NCI-H1694 (cell line): ENCODE results near the gene SMIM41.

Experiments used
- DNase-seq: peaks from one replicate; lab custom pipeline; 2025; lab: John Stamatoyannopoulos, UW

SMIM41 gene

DNA sequence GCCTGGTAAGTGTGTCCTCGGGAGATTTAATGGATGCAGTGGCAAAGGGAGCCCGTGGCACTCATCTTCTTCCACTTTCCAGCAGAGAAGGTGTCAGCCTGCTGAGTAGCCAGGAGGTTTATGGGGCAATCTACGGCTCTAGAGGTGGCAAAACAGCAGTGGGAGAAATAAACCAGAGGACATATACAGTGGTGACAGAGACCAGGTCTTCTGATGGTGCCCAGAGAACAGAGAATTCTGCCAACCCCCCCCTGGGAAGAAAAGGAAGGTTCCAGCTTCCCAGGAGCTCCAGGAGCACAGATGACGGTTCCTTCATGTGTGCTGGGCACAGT is 43.0 kb downstream of the SMIM41 start:
- no peak for DNase-seq

DNA sequence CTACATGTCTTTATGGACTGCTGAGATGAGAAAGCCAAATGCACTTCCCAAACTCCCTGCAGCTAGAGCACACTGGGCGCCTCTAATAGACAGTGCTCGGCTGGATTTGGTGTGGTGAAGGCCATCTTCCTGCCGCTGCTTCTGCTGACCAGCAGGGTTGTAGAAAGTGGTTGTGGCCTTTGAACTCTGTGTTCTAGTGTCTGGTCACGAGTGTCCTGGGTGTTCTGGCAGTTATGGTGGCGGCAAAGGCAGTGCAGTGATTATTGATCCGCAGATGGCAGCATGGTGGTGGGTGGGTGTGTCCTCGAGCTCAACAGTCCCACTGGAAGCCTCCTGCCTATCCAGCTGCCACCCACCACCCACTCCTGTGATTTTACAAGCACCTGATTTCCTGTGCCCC is 43.4 kb downstream of the SMIM41 start:
- no peak for DNase-seq

DNA sequence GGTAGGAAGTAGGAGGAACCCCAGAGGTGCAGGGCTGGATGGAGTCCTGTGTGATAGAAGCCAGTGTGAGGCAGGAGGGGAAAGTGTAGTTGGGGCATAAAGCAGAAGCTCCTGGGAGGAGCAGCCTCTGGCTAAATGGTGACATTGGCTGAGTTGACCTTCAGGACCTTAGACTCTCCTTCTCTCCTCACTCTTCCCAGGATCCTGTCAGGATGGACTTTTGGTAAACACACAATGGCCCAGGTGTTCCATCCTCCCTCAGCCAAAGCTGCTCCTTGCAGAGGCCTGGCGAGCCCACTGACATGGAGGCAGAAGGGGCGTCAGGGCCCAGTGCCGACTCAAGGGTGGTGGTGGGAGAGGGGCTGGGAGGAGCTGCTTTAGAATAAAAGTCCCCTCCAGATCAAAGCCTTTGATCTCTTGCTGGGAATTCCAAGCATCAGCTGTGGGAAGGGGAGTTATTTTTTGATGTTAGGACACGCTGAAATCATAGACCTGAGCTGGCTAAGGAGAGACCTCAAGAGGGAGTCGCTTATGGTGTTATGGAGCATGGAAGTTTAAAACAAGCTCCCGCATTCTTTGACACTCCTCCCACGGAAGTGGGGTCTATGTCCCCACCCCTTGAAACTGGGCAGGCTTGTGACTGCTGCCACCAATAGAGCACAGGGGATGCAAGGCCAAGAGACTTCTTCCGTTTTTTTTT is 44.1 kb downstream of the SMIM41 start:
- DNase-seq: no peak

DNA sequence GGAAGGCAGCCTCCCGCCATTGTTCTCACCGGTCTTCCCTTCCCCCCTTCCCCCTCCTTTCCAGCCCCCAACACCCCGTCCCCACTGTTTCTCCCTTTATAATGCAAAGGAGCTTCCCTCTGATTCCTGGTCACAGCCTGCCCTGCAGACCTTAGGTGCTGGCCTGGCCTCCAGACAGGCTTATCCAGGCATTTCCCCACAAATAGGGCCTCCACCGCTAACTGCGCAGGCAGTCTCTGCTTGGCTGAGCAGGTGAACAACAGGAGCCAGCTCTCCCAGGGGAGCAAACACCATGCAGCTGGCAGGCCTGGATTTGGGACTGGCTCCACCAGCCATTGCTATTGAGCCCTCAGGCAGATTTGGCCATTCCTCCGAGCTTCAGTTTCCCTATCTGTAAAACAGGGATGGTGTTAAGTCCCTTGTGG is 46.0 kb downstream of the SMIM41 start:
- no peak for DNase-seq

DNA sequence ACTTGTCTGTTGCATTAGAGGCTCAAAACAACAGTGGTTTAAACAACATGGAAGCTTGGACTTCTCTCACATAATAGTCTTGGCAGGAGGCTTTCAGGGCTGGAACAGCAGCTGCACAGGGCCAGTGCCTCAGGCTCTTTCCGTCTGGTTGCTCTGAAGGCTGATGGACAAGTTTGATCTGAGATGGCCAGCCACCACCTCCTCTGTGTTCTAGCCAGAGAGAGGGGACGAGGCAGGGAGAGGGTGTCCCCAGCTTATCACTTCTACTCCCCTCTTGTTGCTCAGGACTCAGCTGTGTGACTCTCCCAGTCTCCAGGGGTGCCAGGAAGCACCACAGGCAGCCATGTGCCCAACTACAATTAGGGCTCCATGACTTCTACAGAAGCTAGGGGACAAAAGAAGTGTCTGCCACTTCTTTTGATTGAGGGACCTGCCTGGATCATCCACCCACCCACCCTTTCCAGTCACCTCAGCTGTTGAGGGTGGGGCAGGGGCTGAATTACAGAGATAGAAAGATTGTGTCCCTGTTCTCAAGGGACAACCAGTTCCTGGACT is 46.6 kb downstream of the SMIM41 start:
- no peak for DNase-seq

DNA sequence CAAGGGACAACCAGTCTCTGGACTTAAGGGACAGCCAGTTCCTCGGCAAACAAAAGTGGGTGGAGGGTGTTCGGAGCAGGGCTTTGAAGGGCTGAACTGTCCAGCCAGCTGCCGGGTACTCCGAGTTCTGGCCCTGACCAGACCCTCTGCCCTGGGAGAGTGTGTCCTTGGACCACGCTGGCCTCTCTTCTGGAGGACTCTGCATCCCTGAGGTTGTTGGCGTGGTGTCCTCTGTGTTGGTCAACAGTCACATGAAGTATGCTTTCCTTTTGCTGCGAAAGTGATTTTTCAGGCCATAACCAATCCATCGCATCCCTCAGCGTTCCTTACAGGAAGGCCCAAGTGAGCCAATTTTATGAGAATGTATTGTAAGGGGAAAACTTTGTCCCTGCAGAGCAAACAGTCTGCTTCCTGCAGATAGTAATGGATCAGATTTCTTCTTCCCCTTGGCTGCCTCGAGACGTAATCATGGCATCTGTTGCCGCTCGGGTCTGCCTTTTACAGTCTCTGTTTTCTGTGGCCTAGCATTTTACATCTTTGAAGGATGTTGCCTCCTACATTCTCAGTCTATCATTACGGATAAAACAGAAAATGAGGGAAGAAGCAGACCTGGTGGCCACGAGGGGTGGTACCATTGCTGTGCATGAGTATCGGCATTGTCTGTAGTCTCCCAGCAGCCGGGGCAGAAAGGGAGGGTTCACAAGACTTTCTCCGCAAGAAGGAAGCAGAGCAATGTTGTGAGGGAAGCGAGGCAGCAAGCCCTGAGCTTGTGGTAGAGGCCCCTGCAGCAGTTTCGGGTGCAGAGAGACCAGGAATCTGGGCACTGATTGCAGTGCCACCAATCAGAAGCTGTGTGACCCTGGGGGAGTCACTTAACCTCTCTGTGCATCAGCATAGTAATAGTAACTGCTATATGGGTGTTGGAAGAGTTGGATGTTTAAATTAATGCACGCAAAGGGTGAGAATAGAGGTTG is 47.4 kb downstream of the SMIM41 start:
- no peak for DNase-seq

DNA sequence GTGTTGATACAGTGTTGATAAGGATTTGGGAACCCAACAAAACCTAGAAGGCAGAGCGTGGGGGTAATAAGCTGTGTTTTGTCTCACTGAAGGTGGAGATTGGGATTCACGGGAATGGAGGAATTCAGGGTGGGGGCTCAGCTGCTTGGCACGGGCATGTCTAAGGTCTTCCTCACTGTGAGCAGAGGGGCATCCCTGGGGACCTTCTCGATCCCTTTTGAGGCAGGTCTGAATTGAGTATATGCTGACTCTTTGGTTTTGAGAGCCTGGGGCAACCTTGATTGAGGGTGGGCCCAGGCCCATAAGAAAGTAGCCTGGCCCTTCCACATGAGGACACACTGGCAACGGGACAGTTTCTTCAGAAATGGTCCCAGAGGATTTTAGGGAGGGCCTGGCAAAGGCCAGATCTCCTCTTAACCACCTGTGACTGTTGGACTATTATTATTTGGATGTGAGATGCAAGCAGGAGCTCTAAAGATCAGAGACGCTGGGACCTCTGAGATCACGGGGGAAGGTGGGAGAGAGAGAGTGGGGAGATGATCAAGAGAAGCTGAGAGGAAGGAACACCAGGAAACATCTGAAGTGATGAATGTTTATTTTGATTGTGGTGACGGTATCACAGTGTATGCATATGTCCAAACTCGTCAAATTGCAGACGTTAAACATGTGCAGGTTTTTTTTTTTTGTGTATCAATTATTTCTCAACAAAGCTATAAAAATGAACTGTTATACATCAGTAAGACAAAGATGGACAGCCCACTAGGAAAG is 48.4 kb downstream of the SMIM41 start:
- DNase-seq: no peak

DNA sequence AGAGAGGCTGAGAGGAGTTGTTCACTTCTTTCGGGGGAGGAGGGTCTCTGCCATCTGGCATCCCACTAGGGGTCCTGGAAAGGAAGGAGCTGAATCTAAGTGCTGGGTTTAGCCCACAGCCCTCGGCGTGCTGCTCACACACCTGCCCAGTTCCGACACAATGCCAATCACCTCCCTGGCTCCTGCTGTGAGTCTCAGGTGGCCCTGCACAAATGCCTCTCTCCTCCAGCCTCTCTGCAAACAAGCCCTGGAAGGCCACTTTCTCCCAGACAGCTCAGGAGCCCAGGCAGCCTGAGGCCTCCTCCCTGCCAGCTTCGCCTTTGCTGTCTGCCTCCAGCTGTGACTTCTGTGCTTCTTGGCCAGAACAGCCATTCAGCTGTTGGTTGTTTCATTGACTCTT is 51.2 kb downstream of the SMIM41 start:
- DNase-seq: no peak

DNA sequence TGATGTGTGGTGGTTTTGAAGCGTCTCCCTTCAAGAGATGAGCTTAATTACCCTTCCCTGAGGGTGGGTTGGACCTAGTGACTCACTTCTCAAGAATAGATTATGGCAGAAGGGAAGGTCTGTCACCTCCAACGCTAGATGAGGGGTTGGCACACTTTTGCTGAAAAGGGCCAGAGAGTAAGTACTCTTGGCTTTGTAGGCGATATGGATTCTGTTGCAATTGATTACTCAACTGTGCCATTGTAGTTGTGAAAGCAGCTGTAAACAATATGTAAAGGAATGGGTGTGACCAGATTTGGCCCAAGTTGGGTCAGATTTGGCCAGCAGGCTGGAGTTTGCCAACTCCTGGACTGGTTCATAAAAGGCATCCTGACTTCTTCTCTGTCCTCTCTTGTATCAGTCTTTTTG is 53.3 kb downstream of the SMIM41 start:
- no peak for DNase-seq

DNA sequence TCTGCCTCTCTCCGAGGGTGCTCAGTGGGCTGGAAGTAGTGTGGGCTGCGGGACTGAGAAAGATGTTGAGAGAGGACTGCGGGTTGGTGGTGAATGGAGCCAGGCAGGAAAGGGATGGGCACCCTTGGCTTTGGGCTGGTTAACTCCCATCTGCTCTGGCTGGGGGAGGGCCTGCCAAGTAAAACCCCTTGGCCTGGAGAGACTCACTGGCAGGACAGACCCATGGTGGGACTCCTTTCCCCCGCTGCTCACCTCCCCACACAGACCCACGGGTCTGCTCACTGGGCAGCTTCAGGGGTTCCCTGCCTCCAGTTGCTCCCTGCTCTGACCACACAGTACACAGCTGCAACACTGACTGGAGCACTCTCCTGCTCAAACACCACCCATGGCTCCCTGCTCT is 58.2 kb downstream of the SMIM41 start:
- DNase-seq: no peak

DNA sequence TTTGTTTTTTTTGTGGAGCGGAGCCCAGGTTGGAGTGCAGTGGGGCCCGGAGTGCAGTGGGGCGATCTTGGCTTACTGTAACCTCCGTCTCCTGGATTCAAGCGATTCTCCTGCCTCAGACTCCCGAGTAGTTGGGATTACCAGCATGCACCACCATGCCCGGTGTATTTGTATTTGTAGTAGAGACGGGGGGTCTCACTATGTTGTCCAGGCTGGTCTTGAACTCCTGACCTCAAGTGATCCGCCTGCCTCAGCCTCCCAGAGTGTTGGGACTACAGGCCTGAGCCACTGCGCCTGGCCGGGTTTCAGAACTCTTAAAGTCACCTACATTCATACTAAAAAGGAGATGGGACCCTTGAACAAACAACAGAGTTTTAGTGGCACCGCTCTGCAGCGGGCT is 59.6 kb downstream of the SMIM41 start:
- DNase-seq: no peak

DNA sequence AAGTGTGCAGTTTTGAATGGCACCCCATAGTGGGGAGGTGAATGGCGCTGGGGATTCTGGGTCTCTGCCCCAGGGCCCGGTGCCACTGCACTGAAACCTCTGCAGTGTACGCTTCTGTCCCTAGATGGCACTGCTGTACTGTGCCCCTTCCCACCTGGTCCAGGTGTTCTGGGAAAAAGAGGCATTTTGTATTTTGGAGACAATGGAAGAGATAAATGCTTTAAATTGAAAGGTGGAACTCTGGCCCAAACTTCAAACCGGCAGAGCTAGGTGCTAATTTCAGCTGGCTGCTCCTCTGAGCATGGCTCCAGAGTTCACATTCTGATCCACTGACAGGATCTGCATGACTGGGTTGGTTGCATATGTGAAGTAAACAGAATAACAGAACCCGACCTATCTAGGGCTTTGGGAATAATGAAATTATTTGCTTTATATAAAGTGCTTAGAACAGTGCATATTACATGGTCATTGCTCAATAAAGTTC is 60.1 kb downstream of the SMIM41 start:
- DNase-seq: no peak

DNA sequence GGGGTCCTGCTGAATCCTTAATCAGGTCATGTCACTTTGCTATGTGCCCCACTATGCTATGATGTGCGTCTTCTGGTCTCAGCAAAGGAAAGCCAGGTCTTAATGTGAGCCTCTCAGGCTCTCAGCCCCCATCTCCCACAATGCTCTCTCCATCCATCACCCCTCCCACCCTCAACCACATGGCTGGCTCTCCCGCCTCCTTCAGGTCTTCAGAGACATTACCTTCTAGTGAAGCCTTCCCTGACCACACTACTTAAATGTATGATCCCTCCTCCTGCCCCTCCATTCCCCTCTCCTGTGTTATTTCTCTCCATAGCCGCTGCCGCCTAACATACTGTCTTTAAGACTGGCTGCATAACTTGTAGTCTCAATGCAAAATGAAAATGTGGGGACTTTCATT is 61.8 kb downstream of the SMIM41 start:
- no peak for DNase-seq

DNA sequence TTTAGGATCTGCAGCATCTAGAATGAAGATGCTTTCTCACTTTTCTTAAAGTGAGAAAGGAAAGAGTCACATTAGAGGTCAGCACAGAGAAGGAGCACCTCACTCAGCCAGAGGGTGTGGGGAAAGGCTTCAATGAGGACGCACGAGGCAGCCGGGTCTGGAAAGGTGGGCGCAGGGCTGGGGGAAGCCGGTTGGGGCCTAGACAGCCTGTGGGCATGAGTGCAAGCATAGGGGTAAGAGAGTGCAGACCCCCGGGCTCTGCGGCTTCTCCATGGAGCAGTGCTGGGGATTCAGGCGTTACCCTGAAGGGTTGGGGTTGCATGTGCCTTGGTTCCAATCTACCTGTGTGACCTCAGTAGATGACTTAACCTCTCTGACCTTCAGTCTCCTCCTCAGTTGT is 62.4 kb downstream of the SMIM41 start:
- DNase-seq: no peak

DNA sequence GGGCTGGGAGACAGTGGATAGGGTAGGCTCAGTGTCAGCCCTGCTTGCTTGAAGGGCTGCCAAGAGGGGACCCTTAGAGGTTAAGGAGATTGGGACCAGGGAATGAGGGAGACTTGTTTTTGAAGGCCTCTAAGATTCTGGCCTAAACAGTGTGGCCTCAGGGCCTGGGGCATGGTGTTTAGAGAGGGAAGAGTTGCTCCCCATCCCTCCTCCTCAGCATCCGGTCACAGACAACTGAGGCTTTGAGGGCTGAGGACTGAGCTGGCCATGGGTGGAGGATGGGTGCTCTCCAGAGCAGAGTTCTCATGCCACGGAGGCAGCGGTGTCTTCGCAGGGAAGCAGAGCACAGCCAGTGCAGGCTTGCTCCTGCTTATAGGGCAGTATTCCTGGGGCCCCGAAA is 62.9 kb downstream of the SMIM41 start:
- no peak for DNase-seq

DNA sequence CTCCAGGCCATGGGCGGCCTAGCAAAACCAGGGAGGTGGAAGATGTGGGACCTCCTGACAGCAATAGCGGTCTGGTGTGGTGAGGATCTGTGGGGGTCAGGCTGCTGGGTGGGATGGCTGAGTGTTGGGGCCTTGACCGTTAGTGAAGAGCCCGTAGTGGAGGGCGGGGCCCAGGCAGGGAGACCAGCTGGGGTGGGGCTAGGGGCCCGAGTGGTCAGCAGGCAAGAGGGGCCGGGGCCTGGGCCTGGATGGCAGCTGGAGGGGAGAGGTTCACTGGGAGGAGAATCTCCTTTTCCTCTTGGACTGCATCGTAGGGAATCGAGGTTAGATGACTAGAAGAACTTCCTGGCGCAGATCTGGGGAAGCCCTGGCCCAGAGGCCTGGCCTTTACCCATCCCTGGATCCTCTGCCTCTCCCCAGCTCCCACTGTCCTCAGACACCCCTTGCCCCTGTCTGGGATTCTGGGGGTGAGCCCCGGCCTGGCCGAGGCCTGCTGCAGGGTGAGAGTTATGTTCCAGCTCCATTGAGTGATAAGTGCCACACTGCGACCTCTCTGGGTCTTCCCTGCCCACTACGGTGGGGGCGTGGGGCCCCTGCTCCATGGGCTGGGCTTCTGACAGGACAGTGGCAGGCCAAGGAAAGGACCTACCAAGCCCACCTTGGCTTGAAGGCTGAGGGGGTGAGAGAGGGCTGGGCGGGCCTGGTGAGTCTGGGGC is 65.2 kb downstream of the SMIM41 start:
- DNase-seq: no peak

DNA sequence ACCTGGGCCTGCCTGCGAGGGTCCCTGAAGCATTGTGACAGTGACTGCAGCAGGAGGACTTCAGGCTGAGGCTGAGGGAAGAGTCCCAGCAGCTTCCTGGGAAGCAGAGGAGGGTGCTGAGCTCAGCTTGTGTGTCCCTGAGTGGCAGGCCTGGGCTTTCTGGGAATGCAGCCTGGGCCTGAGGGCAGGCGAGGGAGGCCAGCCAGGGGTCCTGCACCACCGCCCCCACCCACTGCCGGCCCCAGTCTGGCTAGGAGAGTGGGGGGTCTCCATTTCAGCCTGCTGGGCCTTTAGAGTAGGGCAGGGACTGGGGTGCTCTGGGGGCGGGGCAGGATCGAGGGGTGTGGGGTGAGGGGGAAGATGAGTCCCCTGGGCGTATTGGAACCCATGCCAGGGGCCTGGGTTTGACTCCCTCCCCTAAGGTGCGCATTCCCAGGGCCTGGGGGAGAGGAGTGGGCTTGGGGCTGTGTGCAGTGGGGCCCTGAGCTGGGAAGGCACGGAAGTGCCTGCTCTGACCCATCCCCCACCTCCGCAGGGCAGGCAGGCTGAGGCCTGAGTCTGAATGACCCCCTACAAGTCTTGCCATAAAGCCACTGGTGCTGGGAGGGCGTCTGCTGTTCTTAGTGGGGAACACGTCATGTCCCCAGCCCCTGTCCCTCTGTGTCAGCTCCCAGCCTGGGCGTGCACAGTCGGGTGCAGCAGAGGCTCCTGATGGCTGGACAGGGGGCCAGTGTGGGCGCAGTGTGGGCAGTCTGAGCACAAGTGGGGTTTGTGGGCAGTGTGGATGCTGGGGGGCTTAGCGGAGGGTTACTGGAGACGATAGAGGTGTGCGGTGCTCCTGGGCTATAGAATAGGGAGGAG is 66.0 kb downstream of the SMIM41 start:
- DNase-seq: no peak

DNA sequence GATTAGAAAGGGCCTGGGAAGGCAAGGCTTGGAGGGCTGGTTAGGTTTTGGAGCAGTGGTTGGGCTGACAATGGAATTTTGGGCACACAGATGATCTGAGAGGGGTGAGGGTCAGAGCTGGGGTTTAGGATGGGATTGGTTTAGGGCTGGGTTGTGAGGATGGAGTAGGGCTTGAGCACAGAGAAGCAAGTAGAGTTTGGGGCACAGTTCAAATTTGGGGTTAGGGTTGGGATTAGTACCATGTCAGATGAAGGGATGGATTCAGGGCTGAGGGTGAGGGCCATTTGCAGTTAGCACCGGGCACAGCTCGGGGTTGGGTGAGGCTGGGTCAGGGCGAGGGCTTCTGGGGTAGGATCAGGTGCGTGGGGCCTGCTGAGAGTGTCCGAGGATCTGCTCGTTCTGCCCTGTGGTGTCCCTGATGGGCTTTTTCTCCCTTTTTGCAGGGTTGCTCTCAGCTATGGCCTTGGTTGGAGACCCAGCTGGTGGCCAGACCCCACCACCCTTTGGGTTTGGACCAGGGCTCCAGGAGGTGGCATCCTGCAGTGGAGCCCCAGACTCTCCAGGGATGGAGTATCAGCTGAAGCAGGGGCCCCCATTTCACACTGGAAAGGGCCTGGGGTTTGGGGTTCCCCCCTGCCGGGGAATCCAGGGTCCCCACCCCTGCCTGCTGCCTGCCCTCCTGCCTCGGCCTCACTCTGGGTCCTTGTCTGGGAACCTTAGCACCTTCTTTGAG is 66.8 kb downstream of the SMIM41 start:
- no peak for DNase-seq

DNA sequence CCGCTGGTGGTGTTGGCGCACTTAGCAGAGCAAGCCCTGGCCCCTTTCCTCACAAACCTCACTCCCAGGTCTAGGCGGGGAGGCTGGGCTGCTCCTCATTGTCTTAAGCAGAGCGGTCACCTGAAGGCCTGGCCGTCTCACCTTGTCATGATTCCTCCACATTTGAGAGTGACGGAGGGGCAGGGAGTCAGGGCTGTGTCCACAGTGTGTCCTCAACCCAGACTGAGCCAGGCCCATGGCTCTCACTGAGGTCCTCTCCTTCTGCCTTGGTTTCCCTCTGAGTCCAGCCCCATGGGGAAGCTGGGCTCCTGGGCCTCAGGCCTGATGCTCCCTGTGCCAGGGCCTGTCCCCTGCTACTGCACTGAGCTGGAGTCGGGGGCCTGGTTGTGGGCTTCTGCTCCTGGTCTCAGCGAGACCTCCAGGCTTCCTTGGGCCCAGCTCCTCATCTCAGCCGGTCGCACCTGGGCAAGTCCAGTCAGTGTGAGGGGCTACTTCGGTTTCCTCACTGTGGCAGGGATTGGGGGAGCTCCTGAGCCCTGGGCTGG is 67.4 kb downstream of the SMIM41 start:
- no peak for DNase-seq
